ENCODE data around the gene FRMD4A. TPM values are rescaled to one million over a fixed set of nuclear protein-coding genes. Genes with fewer than 3 reads are reported as not detected.

FRMD4A gene
- total RNA-seq, 2 donors from 2014 or later, result 22.3 to 22.4 TPM

- 93 to 96% methylated on average over 6 to 10 of the region's 10 CpGs for WGBS, 2 experiments (ENCODE audit: insufficient coverage in 1 of 2, insufficient read length in 1 of 2)
- no peak overlapping the region for H3K4me3 Mint-ChIP-seq
- no peak overlapping the region for H3K27ac Mint-ChIP-seq
- peaks cover 17% of the 10 kb centered on the region for H3K36me3 ChIP-seq (ENCODE audit: control insufficient read depth, insufficient read depth, low read length)
- H3K27me3 ChIP-seq (ENCODE audit: control insufficient read depth, insufficient read depth, low read length, poor library complexity, severe bottlenecking), result no peaks in the 10 kb centered on the region
- peaks cover 14% of the 10 kb centered on the region for H3K4me1 ChIP-seq (ENCODE audit: control insufficient read depth, insufficient read depth, low read length)
- peak overlapping the region; percentile 71 for H3K27ac ChIP-seq (ENCODE audit: low read depth, low read length)
- peaks cover 33% of the 10 kb centered on the region for H3K36me3 Mint-ChIP-seq (ENCODE audit: low read depth)
- H3K4me3 ChIP-seq (ENCODE audit: low read length), result no peak overlapping the region
- no peaks in the 10 kb centered on the region for H3K9me3 ChIP-seq (ENCODE audit: control insufficient read depth, low read length)
- no peak overlapping the region for H3K9ac ChIP-seq (ENCODE audit: extremely low read depth, low read length, poor library complexity, severe bottlenecking)
- DNase-seq, result no peak
- H3K27me3 Mint-ChIP-seq (ENCODE audit: insufficient read depth), result no peaks in the 10 kb centered on the region
- no peaks in the 10 kb centered on the region for H3K9me3 Mint-ChIP-seq
- no peak for TF ChIP-seq CTCF (conservative IDR thresholded peaks at IDR 0.05)
- H3K4me1 Mint-ChIP-seq, result peaks cover 37% of the 10 kb centered on the region
Measured at GRCh38 chr10:13671904-13672303, 658.8 kb downstream of the FRMD4A start.

GRCh38 chr10:13670311-13670710 is 660.4 kb downstream of the FRMD4A start:
- no peak for TF ChIP-seq CTCF (conservative IDR thresholded peaks at IDR 0.05)
- peaks cover 43% of the 10 kb centered on the region for H3K36me3 Mint-ChIP-seq (ENCODE audit: low read depth)
- no peaks in the 10 kb centered on the region for H3K9me3 Mint-ChIP-seq
- H3K27ac ChIP-seq (ENCODE audit: low read depth, low read length), result no peak overlapping the region
- 93% methylated on average over 9 to 10 of the region's 10 CpGs for WGBS, 2 experiments (ENCODE audit: insufficient coverage in 1 of 2, insufficient read length in 1 of 2)
- H3K4me1 Mint-ChIP-seq, result peaks cover 37% of the 10 kb centered on the region
- H3K27me3 Mint-ChIP-seq (ENCODE audit: insufficient read depth), result no peaks in the 10 kb centered on the region
- peaks cover 26% of the 10 kb centered on the region for H3K36me3 ChIP-seq (ENCODE audit: control insufficient read depth, insufficient read depth, low read length)
- no peaks in the 10 kb centered on the region for H3K9me3 ChIP-seq (ENCODE audit: control insufficient read depth, low read length)
- no peak overlapping the region for H3K9ac ChIP-seq (ENCODE audit: extremely low read depth, low read length, poor library complexity, severe bottlenecking)
- H3K27me3 ChIP-seq (ENCODE audit: control insufficient read depth, insufficient read depth, low read length, poor library complexity, severe bottlenecking), result no peaks in the 10 kb centered on the region
- no peak overlapping the region for H3K4me3 Mint-ChIP-seq
- H3K4me3 ChIP-seq (ENCODE audit: low read length), result no peak overlapping the region
- H3K4me1 ChIP-seq (ENCODE audit: control insufficient read depth, insufficient read depth, low read length), result peaks cover 14% of the 10 kb centered on the region
- H3K27ac Mint-ChIP-seq, result peak overlapping the region; percentile 26
- no peak for DNase-seq

- H3K36me3 ChIP-seq (ENCODE audit: control insufficient read depth, insufficient read depth, low read length), result peaks cover 29% of the 10 kb centered on the region
- peak overlapping the region; percentile 26 for H3K27ac Mint-ChIP-seq
- peaks cover 47% of the 10 kb centered on the region for H3K36me3 Mint-ChIP-seq (ENCODE audit: low read depth)
Measured at GRCh38 chr10:13669901-13670300, 660.8 kb downstream of the FRMD4A start.

More at GRCh38 chr10:13669901-13670300, 660.8 kb downstream of the FRMD4A start:
- TF ChIP-seq CTCF (conservative IDR thresholded peaks at IDR 0.05), result no peak
- no peaks in the 10 kb centered on the region for H3K27me3 Mint-ChIP-seq (ENCODE audit: insufficient read depth)
- no peaks in the 10 kb centered on the region for H3K9me3 Mint-ChIP-seq
- Histone ChIP-seq H3K4me3 (ENCODE audit: low read length) (no peak overlapping the region), H3K9ac (ENCODE audit: extremely low read depth, low read length, poor library complexity, severe bottlenecking) (no peak overlapping the region), H3K27me3 (ENCODE audit: control insufficient read depth, insufficient read depth, low read length, poor library complexity, severe bottlenecking) (no peaks in the 10 kb centered on the region), H3K9me3 (ENCODE audit: control insufficient read depth, low read length) (no peaks in the 10 kb centered on the region), H3K27ac (ENCODE audit: low read depth, low read length) (no peak overlapping the region), H3K4me1 (ENCODE audit: control insufficient read depth, insufficient read depth, low read length) (peaks cover 14% of the 10 kb centered on the region)
- 95 to 96% methylated on average over 12 of the region's 12 CpGs for WGBS, 2 experiments (ENCODE audit: insufficient coverage in 1 of 2, insufficient read length in 1 of 2)
- peaks cover 35% of the 10 kb centered on the region for H3K4me1 Mint-ChIP-seq
- no peak overlapping the region for H3K4me3 Mint-ChIP-seq
- DNase-seq, result no peak

Data from endodermal cell (in vitro differentiated cells).